Measurements from ENCODE around the gene SCARB1. TPM values are rescaled to one million over a fixed set of nuclear protein-coding genes. Genes with fewer than 3 reads are reported as not detected.

The SCARB1 gene
- total and polyA plus RNA-seq, 7 experiments from 2014 or later: 2.2 to 7.1 (median 4.0) TPM

DNA sequence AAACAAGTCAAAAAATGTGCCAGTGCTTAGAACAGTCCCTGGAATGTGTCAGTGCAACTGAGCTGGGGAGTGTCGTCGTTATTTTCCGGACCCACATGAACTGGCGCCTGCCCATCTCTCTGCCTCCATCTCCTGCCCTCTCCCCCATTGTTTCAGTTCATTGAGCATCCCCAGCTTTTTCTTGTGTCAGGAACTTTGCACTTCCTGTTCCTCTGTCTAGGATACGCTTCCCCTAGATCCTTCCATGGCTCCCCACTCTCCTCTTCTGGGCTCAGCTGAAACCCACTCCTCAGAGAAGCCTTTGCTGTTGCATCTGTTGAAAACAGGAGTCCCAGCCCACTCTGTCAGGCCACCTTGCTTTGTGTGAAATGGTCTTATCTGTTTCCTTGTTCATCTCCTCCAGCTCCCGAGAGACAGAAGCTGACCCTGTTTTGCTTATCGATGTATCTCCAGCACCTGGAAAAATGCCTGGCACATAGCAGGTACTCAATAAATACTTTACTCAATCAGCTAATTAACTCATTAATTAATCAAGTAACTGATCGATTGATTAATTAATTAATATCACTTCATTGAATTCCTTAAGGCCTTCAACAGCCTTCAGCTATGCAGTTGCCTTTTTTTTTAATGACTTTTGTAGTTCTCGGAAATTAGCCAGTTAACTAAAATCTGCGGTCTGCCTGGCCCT is 2.7 kb upstream of the SCARB1 start:
- H3K27ac ChIP-seq (ENCODE audit: low read depth, low read length): no peak overlapping the region
- Mint-ChIP-seq H3K27ac (peak overlapping the region in 1 of 9 donors; percentile 44), H3K27me3 (peaks cover 7 to 14% (median 11%) of the 10 kb centered on the region in 5 donors), H3K4me1 (peaks cover 14 to 33% (median 23%) of the 10 kb centered on the region in 7 donors), H3K9me3 (no peaks in the 10 kb centered on the region), H3K36me3 (no peaks in the 10 kb centered on the region), H3K4me3 (no peak overlapping the region)
- no peaks in the 10 kb centered on the region for H3K36me3 ChIP-seq (ENCODE audit: control insufficient read depth in 2 of 3, insufficient read depth in 3 of 3, low read length in 3 of 3)
- ChIA-PET POLR2A (interaction anchor here (0.6 kb wide), 1 partner anchor 195 kb away, joined by 4 read pairs; no protein-coding TSS in a partner anchor), CTCF (no interaction called here)
- no peak for ATAC-seq
- peaks cover 0 to 4% of the 10 kb centered on the region in 2 donors for H3K4me1 ChIP-seq (ENCODE audit: control insufficient read depth in 2 of 2, insufficient read depth in 2 of 2, low read length in 2 of 2)
- no peak overlapping the region for H3K4me3 ChIP-seq (ENCODE audit: low read length)
- intact Hi-C loops (cut with micrococcal nuclease): loop anchor here in 1 of 2 donors (10.0 kb wide), 1 partner anchor 902 kb away; no protein-coding TSS in a partner anchor
- no peak for DNase-seq
- H3K9me3 ChIP-seq (ENCODE audit: control insufficient read depth in 2 of 3, low read length in 3 of 3): no peaks in the 10 kb centered on the region
- no peaks in the 10 kb centered on the region for H3K27me3 ChIP-seq (ENCODE audit: control insufficient read depth in 2 of 2, insufficient read depth in 2 of 2, low read length in 2 of 2)

DNA sequence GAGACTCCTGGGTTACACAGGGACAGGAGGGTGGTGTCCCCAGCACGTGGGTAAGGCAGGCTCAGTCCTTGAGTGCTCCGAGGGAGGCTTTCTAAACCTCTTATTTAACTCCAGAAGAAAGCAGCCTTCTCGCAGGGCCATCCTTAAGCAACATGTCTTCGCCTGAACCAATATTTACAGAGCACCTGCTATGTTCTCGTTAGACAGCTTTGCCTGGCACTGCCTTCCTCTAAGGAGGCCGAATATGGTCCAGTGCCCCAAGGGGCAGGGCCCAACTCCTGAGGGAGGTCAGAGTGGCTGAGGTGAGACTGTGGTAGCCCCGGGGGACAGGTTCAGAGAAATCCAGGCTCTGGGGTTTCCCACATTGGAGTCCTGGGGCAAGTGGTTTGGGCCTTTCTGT is 2.1 kb upstream of the SCARB1 start:
- DNase-seq (no peak), ATAC-seq (no peak)
- no peaks in the 10 kb centered on the region for H3K9me3 ChIP-seq (ENCODE audit: control insufficient read depth in 2 of 3, low read length in 3 of 3)
- no peaks in the 10 kb centered on the region for H3K9me3 Mint-ChIP-seq
- no peak overlapping the region for H3K4me3 ChIP-seq (ENCODE audit: low read length)
- H3K36me3 ChIP-seq (ENCODE audit: control insufficient read depth in 2 of 3, insufficient read depth in 3 of 3, low read length in 3 of 3): no peaks in the 10 kb centered on the region
- no peaks in the 10 kb centered on the region for H3K27me3 ChIP-seq (ENCODE audit: control insufficient read depth in 2 of 2, insufficient read depth in 2 of 2, low read length in 2 of 2)
- peaks cover 14 to 33% (median 23%) of the 10 kb centered on the region in 7 donors for H3K4me1 Mint-ChIP-seq
- no peaks in the 10 kb centered on the region for H3K36me3 Mint-ChIP-seq
- CTCF ChIA-PET: no interaction called here
- peaks cover 0 to 4% of the 10 kb centered on the region in 2 donors for H3K4me1 ChIP-seq (ENCODE audit: control insufficient read depth in 2 of 2, insufficient read depth in 2 of 2, low read length in 2 of 2)
- intact Hi-C loops (cut with micrococcal nuclease): loop anchor here in 1 of 2 donors (10.0 kb wide), 1 partner anchor 901 kb away; no protein-coding TSS in a partner anchor
- peaks cover 7 to 13% (median 11%) of the 10 kb centered on the region in 5 donors for H3K27me3 Mint-ChIP-seq
- H3K4me3 Mint-ChIP-seq: peak overlapping the region in 1 of 10 donors; percentile 6
- POLR2A ChIA-PET: no interaction called here
- peak overlapping the region in 1 of 9 donors; percentile 83 for H3K27ac Mint-ChIP-seq
- no peak overlapping the region for H3K27ac ChIP-seq (ENCODE audit: low read depth, low read length)

DNA sequence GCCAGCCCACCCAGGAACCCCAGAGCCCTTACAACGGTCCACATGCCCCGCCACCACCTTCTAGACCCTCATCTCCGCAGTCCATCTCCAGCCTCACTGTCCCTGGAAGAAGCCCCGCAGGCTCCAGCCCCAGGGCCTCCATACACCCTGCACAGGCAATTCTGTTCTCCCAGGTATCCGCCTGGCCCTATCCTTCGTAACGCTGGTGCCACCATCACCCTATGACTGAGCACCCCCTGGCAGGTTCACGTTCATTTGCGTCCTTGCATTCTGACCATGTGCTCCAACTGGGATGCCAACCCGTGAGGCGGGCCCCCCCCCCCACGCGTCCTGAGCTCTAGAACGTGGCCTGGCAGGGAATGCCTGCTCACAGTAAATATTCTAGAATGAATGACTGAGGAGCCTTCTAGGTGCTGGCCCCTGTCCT is 675 bp upstream of the SCARB1 start:
- no peak for ATAC-seq
- no peak for DNase-seq
- intact Hi-C loops (cut with micrococcal nuclease): loop anchor here (1.0 to 10.0 kb wide), 7 partner anchors 73 to 900 kb away; partner anchors contain the start of genes DHX37 (in 2 of the 2), AACS (in 1 of the 2) and NCOR2 (in 1 of the 2)
- peak overlapping the region; percentile 65 for H3K4me3 ChIP-seq (ENCODE audit: low read length)
- peaks cover 14 to 32% (median 21%) of the 10 kb centered on the region in 7 donors for H3K4me1 Mint-ChIP-seq
- H3K9me3 Mint-ChIP-seq: no peaks in the 10 kb centered on the region
- ChIA-PET POLR2A (interaction anchor here (0.6 to 1.1 kb wide), 3 partner anchors 52 to 1156 kb away, joined by 3 read pairs; no protein-coding TSS in a partner anchor), CTCF (interaction anchor here (0.9 kb wide), 1 partner anchor 12 kb away, joined by 4 read pairs; no protein-coding TSS in a partner anchor)
- H3K9me3 ChIP-seq (ENCODE audit: control insufficient read depth in 2 of 3, low read length in 3 of 3): no peaks in the 10 kb centered on the region
- H3K36me3 ChIP-seq (ENCODE audit: control insufficient read depth in 2 of 3, insufficient read depth in 3 of 3, low read length in 3 of 3): no peaks in the 10 kb centered on the region
- peaks cover 4 to 12% (median 9%) of the 10 kb centered on the region in 5 donors for H3K27me3 Mint-ChIP-seq
- no peaks in the 10 kb centered on the region for H3K27me3 ChIP-seq (ENCODE audit: control insufficient read depth in 2 of 2, insufficient read depth in 2 of 2, low read length in 2 of 2)
- H3K4me3 Mint-ChIP-seq: peak overlapping the region; percentile 70 to 94 (median 79)
- peak overlapping the region; percentile 66 to 94 (median 83) for H3K27ac Mint-ChIP-seq
- no peaks in the 10 kb centered on the region for H3K36me3 Mint-ChIP-seq
- H3K4me1 ChIP-seq (ENCODE audit: control insufficient read depth in 2 of 2, insufficient read depth in 2 of 2, low read length in 2 of 2): peaks cover 0 to 4% of the 10 kb centered on the region in 2 donors
- peak overlapping the region; percentile 58 for H3K27ac ChIP-seq (ENCODE audit: low read depth, low read length)

DNA sequence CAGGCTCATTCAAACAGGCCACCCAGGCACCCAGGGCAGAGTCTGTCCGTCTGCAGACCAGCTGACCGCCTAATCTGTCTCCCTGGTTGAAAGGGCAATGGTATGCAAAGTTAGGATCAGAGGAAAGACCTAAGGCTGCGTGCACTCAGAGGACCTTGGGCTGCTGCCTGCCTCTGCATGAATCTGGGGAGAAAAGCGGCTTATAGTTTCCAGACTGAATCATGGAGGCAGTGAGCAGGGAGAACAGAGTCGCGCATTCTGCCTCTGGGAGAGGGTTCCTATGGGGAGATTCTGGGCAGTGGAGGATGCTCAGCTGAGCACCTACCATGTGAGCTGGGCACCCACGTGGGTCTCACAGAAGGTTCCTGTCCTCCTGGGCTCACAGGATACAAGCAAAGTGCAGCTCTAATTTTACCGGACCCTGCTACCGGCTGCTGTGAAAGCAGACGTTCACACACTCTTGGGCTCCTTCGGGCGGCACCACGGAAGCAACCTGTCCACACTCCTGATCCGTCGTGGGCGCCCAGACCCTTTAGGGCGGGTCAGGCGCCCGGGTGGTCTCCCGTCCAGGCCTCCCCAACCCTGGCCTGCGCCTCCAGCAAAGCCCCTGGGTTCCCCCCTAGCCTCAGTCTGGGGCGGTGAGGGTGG is 772 bp downstream of the SCARB1 start:
- CTCF ChIA-PET: no interaction called here
- Histone ChIP-seq H3K36me3 (ENCODE audit: control insufficient read depth in 2 of 3, insufficient read depth in 3 of 3, low read length in 3 of 3) (no peaks in the 10 kb centered on the region), H3K4me1 (ENCODE audit: control insufficient read depth in 2 of 2, insufficient read depth in 2 of 2, low read length in 2 of 2) (no peaks in the 10 kb centered on the region), H3K4me3 (ENCODE audit: low read length) (peak overlapping the region; percentile 74), H3K9me3 (ENCODE audit: control insufficient read depth in 2 of 3, low read length in 3 of 3) (no peaks in the 10 kb centered on the region), H3K27ac (ENCODE audit: low read depth, low read length) (peak overlapping the region; percentile 48), H3K27me3 (ENCODE audit: control insufficient read depth in 2 of 2, insufficient read depth in 2 of 2, low read length in 2 of 2) (no peaks in the 10 kb centered on the region)
- ATAC-seq: peak; percentile 5
- Mint-ChIP-seq H3K4me1 (peaks cover 7 to 21% (median 11%) of the 10 kb centered on the region in 7 donors), H3K36me3 (no peaks in the 10 kb centered on the region), H3K4me3 (peak overlapping the region; percentile 70 to 94 (median 80)), H3K9me3 (no peaks in the 10 kb centered on the region), H3K27me3 (peaks cover 0 to 4% (median 0%) of the 10 kb centered on the region in 5 donors), H3K27ac (peak overlapping the region in 6 of 9 donors; percentile 14 to 75 (median 46))
- intact Hi-C loops (cut with micrococcal nuclease): loop anchor here (1.0 to 10.0 kb wide), 8 partner anchors 35 to 898 kb away; partner anchors contain the start of genes DHX37 (in 1 of the 2) and NCOR2 (in 1 of the 2)
- no peak for DNase-seq
- POLR2A ChIA-PET: no interaction called here

DNA sequence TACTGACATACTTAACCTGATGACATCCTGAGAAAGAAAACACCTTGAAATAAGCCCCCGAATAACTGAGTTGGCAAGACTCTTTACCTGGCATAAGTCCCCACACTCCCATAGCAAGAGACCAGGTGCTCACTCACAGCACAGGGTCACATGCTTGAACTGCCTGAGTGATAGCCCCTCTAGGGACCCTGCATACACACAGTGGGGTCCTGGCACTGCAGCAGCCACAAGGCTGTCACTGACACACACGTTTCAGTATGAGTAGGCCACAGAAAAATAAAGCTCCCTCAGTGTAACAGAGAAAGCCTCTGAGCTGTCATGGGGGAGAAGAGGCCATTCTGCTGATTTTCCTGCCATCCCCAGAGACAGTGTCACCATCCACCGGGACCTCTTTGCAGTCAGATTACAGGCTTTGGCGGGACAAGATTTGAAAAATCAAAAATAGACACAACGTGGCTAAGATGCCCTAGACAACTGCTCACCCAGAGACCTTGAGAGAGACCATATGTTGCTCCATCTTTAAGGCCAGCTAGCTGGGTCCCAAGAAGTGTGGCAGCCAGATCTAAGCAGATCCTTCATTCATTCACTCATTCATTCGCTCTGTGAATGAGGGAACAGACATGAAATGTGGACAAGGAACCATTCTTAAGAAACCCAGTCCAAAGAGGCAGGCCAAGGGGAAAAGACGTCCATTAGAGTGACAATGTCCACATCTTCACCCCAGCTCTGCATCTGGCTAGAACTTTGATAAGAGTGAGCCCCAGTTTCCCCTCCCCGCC is 1.6 kb downstream of the SCARB1 start:
- no peak for DNase-seq

DNA sequence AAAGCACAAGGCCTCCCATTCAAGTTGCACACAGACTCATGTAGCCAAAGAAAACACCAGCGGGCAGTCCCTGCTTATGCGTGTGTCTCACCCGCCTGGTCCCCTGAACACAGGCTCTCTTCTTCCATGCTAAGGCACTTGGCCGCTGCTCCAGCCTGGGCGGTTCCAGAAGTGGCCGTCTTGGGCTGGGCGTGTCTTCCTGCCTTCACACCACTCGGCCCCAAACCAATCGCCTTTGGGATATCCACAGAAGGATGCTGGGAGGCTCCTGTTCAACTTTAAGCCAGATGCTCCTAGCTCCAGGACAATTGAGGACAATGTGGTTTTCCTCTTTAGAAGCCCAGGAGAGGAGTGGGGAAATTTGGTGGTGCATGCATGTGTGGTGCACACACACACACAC is 2.2 kb downstream of the SCARB1 start:
- Histone ChIP-seq H3K4me3 (ENCODE audit: low read length) (no peak overlapping the region), H3K36me3 (ENCODE audit: control insufficient read depth in 2 of 3, insufficient read depth in 3 of 3, low read length in 3 of 3) (no peaks in the 10 kb centered on the region), H3K27ac (ENCODE audit: low read depth, low read length) (no peak overlapping the region), H3K4me1 (ENCODE audit: control insufficient read depth in 2 of 2, insufficient read depth in 2 of 2, low read length in 2 of 2) (no peaks in the 10 kb centered on the region), H3K9me3 (ENCODE audit: control insufficient read depth in 2 of 3, low read length in 3 of 3) (no peaks in the 10 kb centered on the region), H3K27me3 (ENCODE audit: control insufficient read depth in 2 of 2, insufficient read depth in 2 of 2, low read length in 2 of 2) (no peaks in the 10 kb centered on the region)
- intact Hi-C loops (cut with micrococcal nuclease): loop anchor here (5.0 to 10.0 kb wide), 5 partner anchors 76 to 897 kb away; partner anchors contain the start of genes DHX37 (in 1 of the 2) and NCOR2 (in 1 of the 2)
- Mint-ChIP-seq H3K4me1 (peaks cover 7 to 21% (median 11%) of the 10 kb centered on the region in 7 donors), H3K9me3 (no peaks in the 10 kb centered on the region), H3K4me3 (peak overlapping the region in 6 of 10 donors; percentile 76 to 85 (median 80)), H3K27ac (no peak overlapping the region), H3K36me3 (no peaks in the 10 kb centered on the region), H3K27me3 (peaks cover 0 to 4% (median 0%) of the 10 kb centered on the region in 5 donors)
- ATAC-seq (no peak), DNase-seq (no peak)
- ChIA-PET POLR2A (no interaction called here), CTCF (no interaction called here)

More for the DNA sequence above, 1.6 kb downstream of the SCARB1 start:
- no peaks in the 10 kb centered on the region for H3K9me3 Mint-ChIP-seq
- Histone ChIP-seq H3K27ac (ENCODE audit: low read depth, low read length) (no peak overlapping the region), H3K4me1 (ENCODE audit: control insufficient read depth in 2 of 2, insufficient read depth in 2 of 2, low read length in 2 of 2) (no peaks in the 10 kb centered on the region), H3K27me3 (ENCODE audit: control insufficient read depth in 2 of 2, insufficient read depth in 2 of 2, low read length in 2 of 2) (no peaks in the 10 kb centered on the region), H3K9me3 (ENCODE audit: control insufficient read depth in 2 of 3, low read length in 3 of 3) (no peaks in the 10 kb centered on the region), H3K4me3 (ENCODE audit: low read length) (no peak overlapping the region), H3K36me3 (ENCODE audit: control insufficient read depth in 2 of 3, insufficient read depth in 3 of 3, low read length in 3 of 3) (no peaks in the 10 kb centered on the region)
- no peak for ATAC-seq
- H3K36me3 Mint-ChIP-seq: no peaks in the 10 kb centered on the region
- CTCF ChIA-PET: no interaction called here
- H3K27me3 Mint-ChIP-seq: peaks cover 0 to 4% (median 0%) of the 10 kb centered on the region in 5 donors
- H3K4me3 Mint-ChIP-seq: peak overlapping the region; percentile 70 to 94 (median 80)
- intact Hi-C loops (cut with micrococcal nuclease): loop anchor here (2.0 to 10.0 kb wide), 7 partner anchors 45 to 897 kb away; partner anchors contain the start of genes DHX37 (in 1 of the 2) and NCOR2 (in 1 of the 2)
- POLR2A ChIA-PET: no interaction called here
- H3K27ac Mint-ChIP-seq: peak overlapping the region in 5 of 9 donors; percentile 11 to 75 (median 31)
- peaks cover 7 to 21% (median 11%) of the 10 kb centered on the region in 7 donors for H3K4me1 Mint-ChIP-seq
